ENCODE measurements around the gene ZNF845.
"Not testable (repeated sequence)": the region's sequence is repeated elsewhere in the genome, so short reads cannot be mapped to it uniquely, and the experiment has no call there.

Gene ZNF845

DNA sequence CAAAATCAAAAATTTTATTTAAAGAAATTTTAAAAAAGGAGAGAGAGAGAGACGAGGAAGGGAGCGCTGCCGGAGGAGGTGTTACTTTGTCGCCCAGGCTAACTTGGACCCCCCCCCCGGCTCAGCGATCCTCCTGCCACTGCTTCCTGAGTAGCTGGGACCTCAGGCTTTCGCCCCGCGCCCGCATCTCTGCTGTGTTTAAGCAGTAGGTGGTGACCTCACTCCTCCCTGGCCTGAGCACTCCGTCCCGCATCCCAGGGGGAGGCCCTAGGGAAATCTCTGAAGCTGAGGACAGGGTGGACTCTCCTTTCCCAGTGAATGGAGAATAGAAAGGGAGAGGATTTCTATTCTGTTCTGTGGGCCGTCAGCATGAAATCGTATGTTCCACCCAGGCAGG lies 485 bp upstream of the ZNF845 start:
- peak; percentile 55 to 68 for DNase-seq
- Histone ChIP-seq H3K9me3 (peaks cover 0 to 8% (median 6%) of the 10 kb centered on the region in 3 donors), H3K27ac (peak overlapping the region; percentile 78 to 86), H3K4me1 (peaks cover 0 to 13% (median 8%) of the 10 kb centered on the region in 4 donors), H3K36me3 (peaks cover 6 to 15% (median 11%) of the 10 kb centered on the region in 3 donors), H3K27me3 (peaks cover 0 to 3% of the 10 kb centered on the region in 2 donors), H3K4me3 (peak overlapping the region; percentile 64 to 67)
- intact Hi-C loops (cut with DNase I; ENCODE audit: low total_unique reads): loop anchor here (10.0 kb wide), 2 partner anchors 52 to 138 kb away; partner anchors contain the start of gene ZNF665
- TF ChIP-seq, protein P1, sequence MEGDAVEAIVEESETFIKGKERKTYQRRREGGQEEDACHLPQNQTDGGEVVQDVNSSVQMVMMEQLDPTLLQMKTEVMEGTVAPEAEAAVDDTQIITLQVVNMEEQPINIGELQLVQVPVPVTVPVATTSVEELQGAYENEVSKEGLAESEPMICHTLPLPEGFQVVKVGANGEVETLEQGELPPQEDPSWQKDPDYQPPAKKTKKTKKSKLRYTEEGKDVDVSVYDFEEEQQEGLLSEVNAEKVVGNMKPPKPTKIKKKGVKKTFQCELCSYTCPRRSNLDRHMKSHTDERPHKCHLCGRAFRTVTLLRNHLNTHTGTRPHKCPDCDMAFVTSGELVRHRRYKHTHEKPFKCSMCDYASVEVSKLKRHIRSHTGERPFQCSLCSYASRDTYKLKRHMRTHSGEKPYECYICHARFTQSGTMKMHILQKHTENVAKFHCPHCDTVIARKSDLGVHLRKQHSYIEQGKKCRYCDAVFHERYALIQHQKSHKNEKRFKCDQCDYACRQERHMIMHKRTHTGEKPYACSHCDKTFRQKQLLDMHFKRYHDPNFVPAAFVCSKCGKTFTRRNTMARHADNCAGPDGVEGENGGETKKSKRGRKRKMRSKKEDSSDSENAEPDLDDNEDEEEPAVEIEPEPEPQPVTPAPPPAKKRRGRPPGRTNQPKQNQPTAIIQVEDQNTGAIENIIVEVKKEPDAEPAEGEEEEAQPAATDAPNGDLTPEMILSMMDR (IDR thresholded peaks at IDR 0.05): no peak

DNA sequence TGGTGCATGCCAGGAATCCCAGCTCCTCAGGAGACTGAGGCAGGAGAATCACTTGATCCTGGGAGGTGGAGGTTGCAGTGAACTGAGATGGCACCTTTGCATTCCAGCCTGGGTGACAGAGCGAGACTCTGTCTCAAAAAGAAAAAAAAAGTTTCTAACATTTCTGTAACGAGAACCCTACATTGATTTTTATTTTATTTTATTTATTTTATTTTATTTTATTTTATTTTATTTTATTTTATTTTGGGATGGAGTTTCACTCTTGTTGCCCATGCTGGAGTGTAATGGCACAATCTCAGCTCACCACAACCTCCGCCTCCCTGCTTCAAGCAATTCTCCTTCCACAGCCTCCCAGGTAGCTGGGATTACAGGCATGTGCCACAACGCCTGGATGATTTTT lies 10.9 kb downstream of the ZNF845 start:
- H3K4me3 ChIP-seq; intact Hi-C loops (cut with DNase I; ENCODE audit: low total_unique reads); H3K27me3 ChIP-seq; H3K27ac ChIP-seq; H3K4me1 ChIP-seq; DNase-seq: not testable (repeated sequence)
- peaks cover 0 to 92% (median 44%) of the 10 kb centered on the region in 3 donors for H3K9me3 ChIP-seq
- peaks cover 98 to 100% (median 99%) of the 10 kb centered on the region in 3 donors for H3K36me3 ChIP-seq

DNA sequence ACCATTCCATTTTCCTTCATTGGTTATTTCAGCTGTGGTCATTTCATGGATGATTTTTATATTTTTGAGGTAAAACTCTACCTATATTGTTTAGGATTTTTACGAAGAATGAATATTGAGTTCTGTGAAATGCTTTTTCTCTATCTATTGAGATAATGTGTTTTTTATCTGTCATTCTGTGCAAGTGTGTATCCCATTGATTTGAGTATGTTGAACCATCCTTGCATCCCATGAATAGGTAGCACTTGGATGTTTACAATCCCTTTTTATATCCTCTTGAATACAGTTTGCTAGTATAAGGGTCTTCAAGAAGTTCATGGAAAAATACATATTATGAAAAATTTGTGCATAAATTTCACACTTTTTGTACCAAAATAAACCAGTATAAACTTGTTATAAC lies 22.2 kb downstream of the ZNF845 start:
- H3K4me1 ChIP-seq: no peaks in the 10 kb centered on the region
- H3K4me3 ChIP-seq: no peak overlapping the region
- no peak for DNase-seq
- H3K27me3 ChIP-seq: no peaks in the 10 kb centered on the region
- TF ChIP-seq, protein P1 (IDR thresholded peaks at IDR 0.05): no peak
- no peak overlapping the region for H3K27ac ChIP-seq
- peaks cover 39 to 90% (median 77%) of the 10 kb centered on the region in 3 donors for H3K9me3 ChIP-seq
- intact Hi-C loops (cut with DNase I; ENCODE audit: low total_unique reads): no loop called here
- peaks cover 28 to 52% (median 51%) of the 10 kb centered on the region in 3 donors for H3K36me3 ChIP-seq

DNA sequence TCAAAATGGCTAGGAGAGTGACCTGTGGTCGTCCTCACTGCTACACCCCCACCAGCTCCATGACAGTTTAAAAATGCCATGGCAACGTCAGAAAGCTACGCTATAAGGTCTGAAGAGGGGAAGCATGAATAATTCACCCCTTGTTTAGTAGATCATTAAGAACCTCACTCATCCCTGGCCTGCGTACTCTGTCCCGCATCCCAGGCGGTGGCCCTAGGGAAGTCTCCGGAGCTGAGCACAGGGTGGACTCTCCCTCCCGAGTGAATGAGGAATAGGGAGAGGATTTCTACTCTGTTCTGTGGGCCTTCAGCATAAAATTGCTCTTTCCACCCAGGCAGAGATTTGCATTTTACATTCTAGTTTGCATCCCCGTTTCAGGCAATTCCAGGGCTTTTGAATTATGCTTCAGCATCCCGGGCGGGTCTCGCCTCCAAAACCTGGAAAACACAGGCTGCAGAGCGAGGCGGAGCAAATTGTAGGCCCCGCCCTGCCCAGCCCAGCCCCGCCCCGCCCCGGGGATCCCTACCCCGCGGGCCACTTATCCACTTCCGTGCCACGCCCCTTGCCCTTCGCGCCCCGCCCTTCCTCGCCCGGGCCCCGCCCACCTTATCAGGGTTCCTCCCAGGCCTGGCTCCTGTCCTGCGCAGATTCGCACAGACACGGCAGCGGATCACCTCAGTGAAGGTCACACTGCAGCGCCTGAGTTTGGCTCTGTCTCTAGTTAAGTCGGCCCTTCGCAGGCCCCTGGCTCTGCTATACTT lies 24.5 kb downstream of the ZNF845 start:
- Histone ChIP-seq H3K36me3 (peaks cover 6 to 30% (median 28%) of the 10 kb centered on the region in 3 donors), H3K27ac (no peak overlapping the region), H3K9me3 (peaks cover 22 to 67% (median 55%) of the 10 kb centered on the region in 3 donors), H3K27me3 (no peaks in the 10 kb centered on the region), H3K4me1 (no peaks in the 10 kb centered on the region), H3K4me3 (no peak overlapping the region)
- intact Hi-C loops (cut with DNase I; ENCODE audit: low total_unique reads): no loop called here
- no peak for DNase-seq
- TF ChIP-seq, protein P1 (IDR thresholded peaks at IDR 0.05): no peak

DNA sequence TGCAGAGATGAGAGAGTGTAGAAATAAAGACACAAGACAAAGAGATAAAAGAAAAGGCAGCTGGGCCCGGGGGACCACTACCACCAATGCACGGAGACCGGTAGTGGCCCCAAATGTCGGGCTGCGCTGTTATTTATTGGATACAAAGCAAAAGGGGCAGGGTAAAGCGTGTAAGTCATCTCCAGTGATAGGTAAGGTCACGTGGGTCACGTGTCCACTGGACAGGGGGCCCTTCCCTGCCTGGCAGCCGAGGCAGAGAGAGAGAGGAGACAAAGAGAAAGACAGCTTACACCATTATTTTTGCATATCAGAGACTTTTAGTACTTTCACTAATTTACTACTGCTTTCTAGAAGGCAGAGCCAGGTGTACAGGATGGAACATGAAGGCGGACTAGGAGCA lies 26.5 kb downstream of the ZNF845 start:
- not testable (repeated sequence) for H3K27ac ChIP-seq, H3K4me3 ChIP-seq, H3K4me1 ChIP-seq, DNase-seq, H3K27me3 ChIP-seq
- intact Hi-C loops (cut with DNase I; ENCODE audit: low total_unique reads): loop anchor here (5.0 kb wide), 1 partner anchor 163 kb away; no protein-coding TSS in a partner anchor
- peaks cover 6 to 46% (median 37%) of the 10 kb centered on the region in 3 donors for H3K9me3 ChIP-seq
- peaks cover 3 to 13% (median 12%) of the 10 kb centered on the region in 3 donors for H3K36me3 ChIP-seq

DNA sequence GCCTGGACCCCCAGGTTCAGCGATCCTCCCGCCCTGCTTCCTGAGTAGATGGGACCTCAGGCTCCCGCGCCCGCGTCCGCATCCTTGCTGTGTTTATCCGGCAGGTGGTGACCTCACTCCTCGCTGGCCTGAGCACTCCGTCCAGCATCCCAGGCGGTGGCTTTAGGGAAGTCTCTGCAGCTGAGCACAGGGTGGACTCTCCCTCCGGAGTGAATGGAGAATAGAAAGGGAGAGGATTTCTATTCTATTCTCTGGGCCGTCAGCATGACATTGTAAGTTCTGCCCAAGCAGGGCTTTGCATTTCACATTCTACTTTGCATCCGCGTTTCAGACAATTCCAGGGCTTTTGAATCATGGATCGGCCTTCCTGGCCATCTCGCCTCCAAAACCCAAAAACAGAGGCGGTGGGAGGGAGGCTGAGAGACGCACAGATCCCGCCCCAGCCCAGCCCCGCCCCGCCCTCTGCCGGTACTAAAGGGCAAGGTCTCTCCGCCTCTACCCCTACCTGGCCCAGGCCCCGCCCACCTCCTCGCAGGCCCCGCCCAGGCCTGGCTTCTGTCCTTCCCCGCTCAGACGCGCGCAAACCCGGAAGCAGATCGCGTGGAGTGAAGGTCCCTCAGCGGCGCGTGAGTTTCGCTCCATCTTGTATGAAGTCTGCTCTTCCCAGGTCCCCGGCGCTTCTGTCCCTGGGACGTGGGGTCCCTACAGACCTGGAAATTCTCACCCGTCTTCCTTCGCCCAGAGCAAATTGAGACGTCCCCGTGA lies 31.8 kb downstream of the ZNF845 start, which contains the start of gene ZNF525:
ZNF525 (plus strand) TSS at position 572 of the 765 bp plus-strand sequence. CDS start 6,577 bp downstream, outside the sequence.
- DNase-seq: peak; percentile 91 to 95
- Histone ChIP-seq H3K4me1 (peaks cover 0 to 13% (median 1%) of the 10 kb centered on the region in 4 donors), H3K27me3 (no peaks in the 10 kb centered on the region), H3K27ac (peak within 1 kb of the TSS; percentile 80 to 83), H3K4me3 (peak within 1 kb of the TSS; percentile 68 to 77), H3K36me3 (no peaks in the 10 kb centered on the region), H3K9me3 (peaks cover 0 to under 1% (median 0%) of the 10 kb centered on the region in 3 donors)
- intact Hi-C loops (cut with DNase I; ENCODE audit: low total_unique reads): loop anchor here (2.0 kb wide), 1 partner anchor 29 kb away; the partner anchor contains the start of gene ZNF765
- TF ChIP-seq, protein P1 (IDR thresholded peaks at IDR 0.05): peak in 1 of 2 experiments; percentile 16
